IMR-90 (cell line): ENCODE measurements around the gene MFAP4. TPM values are rescaled to one million over a fixed set of nuclear protein-coding genes. Genes with fewer than 3 reads are reported as not detected.

ENCODE experiments used
- ATAC-seq: fragments of 200-7000 bp; cut with Tn5 transposase; 2 replicates; pipeline ENCODE4 v1.9.1; 2020; ENCODE audit warnings: low read depth, mild to moderate bottlenecking, moderate library complexity
- BruUV-seq: library from RNA; stranded (reverse); fragments of 400-500 nt; replicated peaks from 2 replicates; lab custom pipeline; 2021; lab: Mats Ljungman, UMichigan
- CTCF ChIA-PET: fragments of 300-600 bp; formaldehyde crosslinking; extraction: SDS; loops from one replicate; lab custom pipeline; 2021; ENCODE audit warnings: antibody characterized with exemption; lab: Yijun Ruan, JAX
- POLR2A ChIA-PET: fragments of 300-600 bp; sonication (Branson Sonifier 250); formaldehyde crosslinking; loops from one replicate; lab custom pipeline; 2022; ENCODE audit warnings: antibody characterized with exemption; ENCODE audit not compliant: unreplicated experiment; lab: Charles Lee
- DNase-seq: peaks from one replicate; pipeline ENCODE4 v3.0.0; 2013
- H2AFZ ChIP-seq: replicated peaks from 2 replicates; pipeline ENCODE3; 2013; ENCODE audit warnings: low read length, mild to moderate bottlenecking; ENCODE audit not compliant: poor library complexity
- H2AK5ac ChIP-seq: 2 replicates; pipeline ENCODE4 v1.6.1; 2013; ENCODE audit warnings: low read depth, low read length, inconsistent platforms
- H2AK9ac ChIP-seq: replicated peaks from 2 replicates; pipeline ENCODE3; 2013; ENCODE audit warnings: mild to moderate bottlenecking, low read depth, low read length, moderate library complexity; ENCODE audit not compliant: poor library complexity
- H2BK120ac ChIP-seq: 2 replicates; pipeline ENCODE4 v1.6.1; 2013; ENCODE audit warnings: low read depth, low read length, inconsistent platforms
- H2BK15ac ChIP-seq: 3 replicates; pipeline ENCODE4 v1.6.1; 2013; ENCODE audit warnings: low read depth, low read length, inconsistent platforms
- H2BK20ac ChIP-seq: 2 replicates; pipeline ENCODE4 v1.6.1; 2013; ENCODE audit warnings: low read depth, mild to moderate bottlenecking, inconsistent platforms, low read length, moderate library complexity
- H2BK5ac ChIP-seq: 2 replicates; pipeline ENCODE4 v1.6.1; 2013; ENCODE audit warnings: mild to moderate bottlenecking, low read depth, low read length, inconsistent platforms; ENCODE audit not compliant: poor library complexity, severe bottlenecking
- H3K14ac ChIP-seq: replicated peaks from 2 replicates; pipeline ENCODE4 v1.6.1; 2013; ENCODE audit warnings: low read depth, low read length, inconsistent platforms
- H3K18ac ChIP-seq: 2 replicates; pipeline ENCODE4 v1.6.1; 2013; ENCODE audit warnings: low read depth, low read length, control low read depth
- H3K23ac ChIP-seq: 2 replicates; pipeline ENCODE4 v1.6.1; 2013; ENCODE audit warnings: low read depth, low read length, inconsistent platforms
- H3K27ac ChIP-seq: 2 replicates; pipeline ENCODE4 v1.5.1; 2013; ENCODE audit warnings: mild to moderate bottlenecking, control low read depth, low read length; ENCODE audit not compliant: insufficient read depth
- H3K27me3 ChIP-seq: 2 replicates; pipeline ENCODE4 v1.6.1; 2013; ENCODE audit warnings: low read length; ENCODE audit not compliant: control insufficient read depth, insufficient read depth
- H3K36me3 ChIP-seq: 2 replicates; pipeline ENCODE4 v1.6.1; 2013; ENCODE audit warnings: low read length, mixed read lengths; ENCODE audit not compliant: control insufficient read depth, insufficient read depth
- H3K4ac ChIP-seq: 2 replicates; pipeline ENCODE4 v1.6.1; 2013; ENCODE audit warnings: low read depth, low read length, inconsistent platforms
- H3K4me1 ChIP-seq: 2 replicates; pipeline ENCODE4 v1.6.1; 2013; ENCODE audit warnings: low read length, mixed read lengths; ENCODE audit not compliant: control insufficient read depth, insufficient read depth
- H3K4me2 ChIP-seq: 2 replicates; pipeline ENCODE4 v1.6.1; 2013; ENCODE audit warnings: low read depth, mild to moderate bottlenecking, control low read depth, low read length, moderate library complexity
- H3K4me3 ChIP-seq: 2 replicates; pipeline ENCODE4 v1.5.1; 2013; ENCODE audit warnings: low read depth, mild to moderate bottlenecking, control low read depth, low read length, moderate library complexity; ENCODE audit not compliant: insufficient read depth
- H3K56ac ChIP-seq: 2 replicates; pipeline ENCODE4 v1.6.1; 2013; ENCODE audit warnings: low read length, inconsistent platforms; ENCODE audit not compliant: insufficient read depth; ENCODE audit errors: extremely low read depth
- H3K79me1 ChIP-seq, 2 experiments: 2 replicates each; pipeline ENCODE4 v1.6.1; 2013; ENCODE audit warnings: low read length in 2 of 2, inconsistent platforms in 1 of 2, low read depth in 1 of 2
- H3K9ac ChIP-seq: 2 replicates; pipeline ENCODE4 v1.6.1; 2013; ENCODE audit warnings: low read depth, low read length, control low read depth
- H3K9me1 ChIP-seq: 2 replicates; pipeline ENCODE4 v1.6.1; 2013; ENCODE audit warnings: low read length, inconsistent platforms; ENCODE audit not compliant: insufficient read depth
- H3K9me3 ChIP-seq: 2 replicates; pipeline ENCODE4 v1.6.1; 2013; ENCODE audit warnings: low read length; ENCODE audit not compliant: control insufficient read depth, insufficient read depth
- H4K20me1 ChIP-seq: 2 replicates; pipeline ENCODE4 v1.6.1; 2013; ENCODE audit warnings: low read length, inconsistent platforms; ENCODE audit not compliant: insufficient read depth
- H4K5ac ChIP-seq: 2 replicates; pipeline ENCODE4 v1.6.1; 2013; ENCODE audit warnings: mild to moderate bottlenecking, low read depth, low read length, control low read depth
- H4K8ac ChIP-seq, 2 experiments: 2 replicates each; pipeline ENCODE4 v1.6.1; 2013; ENCODE audit warnings: low read depth in 2 of 2, low read length in 2 of 2, control low read depth in 1 of 2, inconsistent platforms in 1 of 2
- H4K91ac ChIP-seq: 2 replicates; pipeline ENCODE4 v1.6.1; 2013; ENCODE audit warnings: low read depth, low read length, inconsistent platforms; ENCODE audit not compliant: insufficient read depth
- BHLHE40 ChIP-seq: fragments of 150-350 bp; IDR thresholded peaks from 2 replicates; pipeline ENCODE4 v1.6.1; 2016; ENCODE audit warnings: mild to moderate bottlenecking, low read depth, low read length
- CEBPB ChIP-seq: IDR thresholded peaks from 2 replicates; pipeline ENCODE4 v1.6.1; 2012; ENCODE audit warnings: low read depth, low read length, improper control_type of control experiment
- CHD1 ChIP-seq: IDR thresholded peaks from 2 replicates; pipeline ENCODE4 v1.6.1; 2012; ENCODE audit warnings: low read depth, low read length, improper control_type of control experiment
- CTCF ChIP-seq: conservative IDR thresholded peaks from 2 replicates; pipeline ENCODE4 v1.5.1; 2012; ENCODE audit warnings: mild to moderate bottlenecking, low read depth, low read length, improper control_type of control experiment
- ELK1 ChIP-seq: fragments of 150-350 bp; IDR thresholded peaks from 2 replicates; pipeline ENCODE4 v1.6.1; 2016; ENCODE audit warnings: low read depth, mild to moderate bottlenecking, low read length, moderate library complexity, borderline replicate concordance
- FOS ChIP-seq: fragments of 150-350 bp; IDR thresholded peaks from 2 replicates; pipeline ENCODE4 v1.6.1; 2016; ENCODE audit warnings: low read depth, low read length
- MAFK ChIP-seq: IDR thresholded peaks from 2 replicates; pipeline ENCODE4 v1.6.1; 2012; ENCODE audit warnings: low read depth, low read length, improper control_type of control experiment
- MAZ ChIP-seq: IDR thresholded peaks from 2 replicates; pipeline ENCODE4 v1.6.1; 2012; ENCODE audit warnings: low read depth, mild to moderate bottlenecking, low read length, improper control_type of control experiment, moderate library complexity, borderline replicate concordance
- MXI1 ChIP-seq: IDR thresholded peaks from 2 replicates; pipeline ENCODE4 v1.6.1; 2012; ENCODE audit warnings: low read depth, mild to moderate bottlenecking, low read length, moderate library complexity, borderline replicate concordance
- NFE2L2 ChIP-seq: fragments of 150-350 bp; IDR thresholded peaks from 2 replicates; pipeline ENCODE4 v1.6.1; 2016; ENCODE audit warnings: low read depth, mild to moderate bottlenecking, low read length
- POLR2A ChIP-seq: IDR thresholded peaks from 2 replicates; pipeline ENCODE4 v1.6.1; 2012; ENCODE audit warnings: mild to moderate bottlenecking, low read depth, low read length
- RAD21 ChIP-seq: IDR thresholded peaks from 2 replicates; pipeline ENCODE4 v1.6.1; 2012; ENCODE audit warnings: low read length, improper control_type of control experiment
- RCOR1 ChIP-seq: IDR thresholded peaks from 2 replicates; pipeline ENCODE4 v1.6.1; 2012; ENCODE audit warnings: mild to moderate bottlenecking, low read length, improper control_type of control experiment; ENCODE audit not compliant: insufficient replicate concordance
- RFX5 ChIP-seq: IDR thresholded peaks from 2 replicates; pipeline ENCODE4 v1.8.0; 2012; ENCODE audit warnings: low read depth, mild to moderate bottlenecking, low read length, moderate library complexity
- SMC3 ChIP-seq: fragments of 150-350 bp; IDR thresholded peaks from 2 replicates; pipeline ENCODE4 v1.6.1; 2016; ENCODE audit warnings: low read depth, mild to moderate bottlenecking, antibody characterized with exemption, low read length, moderate library complexity
- USF2 ChIP-seq: fragments of 150-350 bp; IDR thresholded peaks from 2 replicates; pipeline ENCODE4 v1.6.1; 2017; ENCODE audit warnings: mild to moderate bottlenecking, antibody characterized with exemption, low read length, low read depth
- WGBS, 2 experiments: methylation state at CpG; one replicate each; pipeline versions ENCODE4 v1.1.5 to v1.1.7; 2013; ENCODE audit warnings: missing lambda C conversion rate in 2 of 2; ENCODE audit not compliant: insufficient read length in 1 of 2; ENCODE audit errors: extremely low coverage in 2 of 2; 5-methylcytosine and 5-hydroxymethylcytosine counted together
- dilution Hi-C: fragments of 300-500 bp; cut with HindIII; formaldehyde crosslinking; loops from one replicate; pipeline ENCODE4 v1.14.3; 2018; ENCODE audit warnings: low sequenced_read_pairs; ENCODE audit not compliant: unreplicated experiment
- in situ Hi-C: fragments of 300-500 bp; cut with MboI; formaldehyde crosslinking; loops from 3 replicates; pipeline ENCODE4 v1.14.3; 2019; ENCODE audit warnings: low sequenced_read_pairs, inconsistent platforms, mixed read lengths
- intact Hi-C: fragments of 100-400 bp; cut with micrococcal nuclease; formaldehyde crosslinking; loops from 2 replicates; pipeline ENCODE4 v1.10.0; 2022
- polyA plus RNA-seq, 3 experiments: library from polyadenylated mRNA; depleted of rRNA; stranded (reverse); fragments of >200 nt; gene quantifications; 2 replicates each; pipeline ENCODE4 v1.2.3, GENCODE V29; 2012; ENCODE audit warnings: low replicate concordance in 1 of 3
- total RNA-seq: library from RNA; depleted of rRNA; stranded (reverse); fragments of >200 nt; gene quantifications from 2 replicates; pipeline ENCODE4 v1.2.3, GENCODE V29; 2012

MFAP4 gene
- total and polyA plus RNA-seq, 2 of the 4 experiments (the other 2 are of a cell fraction): 7.0 to 71.6 TPM

- Histone ChIP-seq H3K18ac (no peak overlapping the region), H3K27me3 (no peaks in the 10 kb centered on the region), H3K9me1 (no peaks in the 10 kb centered on the region), H4K8ac (no peak overlapping the region), H2BK20ac (no peak overlapping the region), H3K4me1 (peaks cover 10% of the 10 kb centered on the region), H3K56ac (no peak overlapping the region), H4K91ac (no peak overlapping the region), H2BK5ac (no peak overlapping the region), H2AFZ (no peak overlapping the region), H2BK15ac (no peak overlapping the region), H3K4me3 (no peak overlapping the region), H3K4me2 (no peak overlapping the region), H3K36me3 (no peaks in the 10 kb centered on the region), H3K14ac (no peak overlapping the region), H2AK5ac (no peak overlapping the region), H3K79me1 (no peaks in the 10 kb centered on the region), H3K9me3 (no peaks in the 10 kb centered on the region), H2BK120ac (no peak overlapping the region), H4K5ac (no peak overlapping the region), H3K9ac (no peak overlapping the region), H3K4ac (no peak overlapping the region), H3K23ac (no peak overlapping the region), H4K20me1 (no peaks in the 10 kb centered on the region), H3K27ac (no peak overlapping the region), H2AK9ac (no peak overlapping the region)
- intact Hi-C loops: no loop called here
- no TSS peak for BruUV-seq
- POLR2A ChIA-PET: no interaction called here
- in situ Hi-C loops: no loop called here
- DNase-seq: no peak
- dilution Hi-C loops: no loop called here
- CTCF ChIA-PET: interaction anchor here (0.6 kb wide), 1 partner anchor 1665 kb away, joined by 3 read pairs; no protein-coding TSS in a partner anchor
- TF ChIP-seq BHLHE40 (no peak), CTCF (no peak), MAZ (no peak), POLR2A (no peak), USF2 (no peak), NFE2L2 (no peak), RAD21 (no peak), SMC3 (no peak), CEBPB (no peak), FOS (no peak), RFX5 (no peak), RCOR1 (no peak), MXI1 (no peak), MAFK (no peak), CHD1 (no peak), ELK1 (no peak)
- WGBS, 2 experiments: 90% methylated on average over 2 of the region's 6 CpGs; no CpG with 5 or more reads in 1 of the 2 experiments
- ATAC-seq: no peak
These were observed 10.6 kb upstream of the MFAP4 start for GRCh38 chr17:19397556-19398041.
